ENCODE measurements around the gene UBAP1.
"Not testable (repeated sequence)": the region's sequence is repeated elsewhere in the genome, so short reads cannot be mapped to it uniquely, and the experiment has no call there.

The UBAP1 gene

DNA sequence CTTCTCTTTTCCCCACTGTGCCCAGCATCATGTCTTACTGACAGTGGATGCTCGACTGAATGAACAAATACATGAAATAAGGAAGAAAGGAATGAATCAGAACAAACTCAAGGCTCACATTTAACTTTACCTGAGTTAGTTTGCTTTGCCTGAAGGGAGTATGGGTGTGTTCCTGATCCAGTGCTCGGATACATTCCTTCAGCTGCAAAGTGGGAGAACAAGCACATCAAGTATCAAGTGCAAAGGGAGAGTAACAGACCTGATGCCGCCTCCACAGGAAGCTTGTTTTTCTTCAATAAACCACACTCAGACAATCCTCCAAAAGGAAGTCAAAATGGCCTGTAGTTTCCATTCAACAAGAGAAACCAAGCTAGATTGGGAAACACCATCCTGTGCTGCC is 84.1 kb downstream of the UBAP1 start:
- DNase-seq (ENCODE audit: low spot score): no peak

DNA sequence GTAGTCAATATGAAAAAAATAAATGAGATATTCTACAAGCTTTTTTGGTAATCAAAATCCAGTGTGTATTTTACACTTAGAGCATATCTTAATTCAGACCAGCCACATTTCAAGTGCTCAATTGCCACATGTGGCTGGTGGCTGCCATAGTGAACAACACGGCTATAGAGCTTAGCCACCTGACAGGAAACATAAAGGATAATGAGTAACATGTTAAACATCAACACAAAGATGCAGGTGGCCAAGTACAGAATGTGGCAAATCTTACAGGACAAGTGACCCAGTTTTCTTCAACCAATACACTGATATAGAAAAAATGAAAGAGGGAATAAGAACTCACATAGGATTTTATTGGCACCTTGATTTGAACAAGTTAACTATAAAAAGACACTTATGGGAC is 88.8 kb downstream of the UBAP1 start:
- peak; percentile 51 for DNase-seq (ENCODE audit: low spot score)

DNA sequence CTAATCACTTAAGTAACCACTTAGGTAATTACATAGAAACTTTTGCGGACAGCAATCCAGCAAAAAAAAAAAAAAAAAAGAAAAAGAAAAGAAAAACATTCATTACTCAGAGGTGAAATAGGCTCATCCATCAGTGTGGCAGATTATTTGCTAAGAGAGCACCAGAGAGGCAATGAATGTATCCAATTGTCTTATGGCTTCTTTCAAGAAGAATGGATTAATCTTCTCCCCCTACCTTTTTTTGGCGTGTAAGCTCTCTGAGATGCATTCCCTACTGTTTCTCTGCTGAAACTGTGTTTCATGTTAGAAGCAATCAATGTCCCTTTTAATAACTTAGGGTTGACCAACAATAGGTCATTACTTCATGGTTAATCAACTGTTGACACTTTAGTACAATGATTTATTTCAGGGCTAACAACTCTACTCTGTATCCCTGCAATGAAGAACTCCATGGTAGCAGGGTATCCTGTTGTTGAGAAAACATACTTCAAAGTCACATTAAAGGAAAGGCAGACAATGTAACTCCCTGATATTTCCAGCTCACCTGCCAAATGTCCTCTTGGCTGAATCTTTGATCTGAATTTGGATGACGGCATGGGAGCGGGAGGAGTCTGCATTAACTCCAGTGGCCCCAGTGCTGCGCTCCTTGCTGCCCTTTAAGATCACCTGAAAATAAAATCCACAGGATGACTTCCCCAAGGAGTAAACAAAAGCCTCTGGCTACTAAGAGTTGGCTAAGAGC is 92.6 kb downstream of the UBAP1 start:
- DNase-seq (ENCODE audit: low spot score): no peak

DNA sequence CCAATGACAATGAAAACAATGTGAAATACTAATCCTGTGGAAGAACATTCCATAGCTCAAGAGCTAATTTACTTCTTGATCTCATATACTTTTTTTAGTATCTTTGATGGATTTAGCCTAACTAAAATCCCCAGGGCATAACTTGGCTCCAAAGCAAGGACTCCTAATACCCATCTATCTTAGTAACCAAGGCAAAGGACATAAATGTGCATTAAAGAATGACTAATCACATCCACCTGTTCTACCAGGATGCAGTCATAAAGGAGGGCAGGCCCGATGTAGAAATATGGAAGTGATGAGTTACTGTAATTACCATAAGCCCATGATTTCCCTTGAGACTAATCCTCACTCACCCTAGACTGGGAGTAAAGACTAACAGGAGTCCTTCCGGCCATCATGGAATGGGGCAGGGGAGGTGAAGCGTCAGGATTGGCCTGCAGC is 93.3 kb downstream of the UBAP1 start:
- peak; percentile 32 for DNase-seq (ENCODE audit: low spot score)

DNA sequence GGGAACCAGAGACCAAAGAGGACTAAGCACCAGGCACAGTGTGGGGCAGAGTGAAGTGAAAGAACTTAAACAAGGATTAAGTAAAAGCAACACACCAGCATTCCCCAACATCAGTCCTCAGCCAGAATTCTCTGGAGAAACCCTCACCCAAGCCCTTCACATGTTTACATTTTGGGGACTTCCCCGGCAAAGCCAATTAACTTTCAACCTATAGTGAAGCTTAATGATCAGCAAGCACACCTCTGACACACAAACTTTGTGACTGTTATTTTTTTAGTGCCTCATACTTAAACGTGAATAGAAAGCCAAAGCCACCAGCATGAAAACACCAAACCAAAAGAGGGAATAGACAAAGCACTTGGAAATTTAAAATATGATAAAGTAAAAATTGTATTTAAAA is 94.7 kb downstream of the UBAP1 start:
- DNase-seq (ENCODE audit: low spot score): not testable (repeated sequence)

DNA sequence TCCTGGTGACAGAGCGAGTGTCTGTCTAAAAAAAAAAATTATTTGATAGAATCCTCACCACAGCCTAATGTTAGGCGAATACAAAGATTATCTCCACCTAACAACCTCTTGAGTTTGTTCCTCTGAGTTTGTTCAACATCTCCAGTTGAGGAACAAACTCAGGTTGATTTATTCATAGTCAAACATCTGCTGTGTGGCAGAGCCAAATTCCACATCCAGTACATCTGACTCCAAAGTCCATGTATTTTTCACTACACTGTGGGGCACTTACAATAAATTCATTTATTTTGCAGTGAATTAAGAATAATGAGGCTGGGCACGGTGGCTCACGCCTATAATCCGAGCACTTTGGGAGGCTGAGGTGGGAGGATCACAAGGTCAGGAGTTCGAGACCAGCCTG is 97.0 kb downstream of the UBAP1 start:
- DNase-seq (ENCODE audit: low spot score): no peak

DNA sequence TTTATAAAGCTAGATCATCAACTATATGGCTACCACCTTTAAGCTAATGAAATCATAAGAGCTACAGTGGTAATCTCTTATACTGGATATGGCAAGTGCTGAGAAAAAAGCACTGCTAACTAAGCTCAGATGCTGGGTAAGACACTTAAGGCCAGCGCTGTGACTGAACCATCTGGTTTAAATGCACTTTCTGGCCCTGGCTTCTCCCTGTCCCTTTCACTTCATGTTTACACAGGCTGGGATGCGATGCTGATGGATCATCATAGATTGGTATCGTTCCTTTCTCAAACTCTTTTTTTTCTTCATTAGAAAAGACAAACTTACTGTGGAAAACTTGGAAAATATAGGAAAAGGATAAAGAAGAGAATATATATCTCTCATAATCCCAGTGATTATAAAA is 97.9 kb downstream of the UBAP1 start:
- DNase-seq (ENCODE audit: low spot score): no peak

DNA sequence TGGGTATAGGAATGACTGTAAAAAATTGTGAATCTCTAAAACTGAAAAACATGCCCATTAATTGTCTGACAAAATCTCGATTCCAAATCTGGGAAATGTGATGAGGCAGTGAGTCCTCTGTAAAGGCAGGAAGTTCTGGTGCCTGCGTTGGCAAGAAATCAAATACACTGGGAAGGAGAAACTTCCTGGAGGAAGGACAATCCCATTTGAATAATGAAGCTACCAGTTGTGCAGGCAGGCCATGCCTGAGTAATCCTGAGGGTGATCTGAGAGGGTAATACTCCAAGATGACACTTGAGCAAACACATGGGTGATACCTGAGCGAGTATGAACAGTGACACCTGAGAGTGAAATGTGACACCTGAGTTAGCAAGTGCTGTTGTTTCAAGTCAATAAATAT is 100.6 kb downstream of the UBAP1 start:
- peak; percentile 89 for DNase-seq (ENCODE audit: low spot score)

DNA sequence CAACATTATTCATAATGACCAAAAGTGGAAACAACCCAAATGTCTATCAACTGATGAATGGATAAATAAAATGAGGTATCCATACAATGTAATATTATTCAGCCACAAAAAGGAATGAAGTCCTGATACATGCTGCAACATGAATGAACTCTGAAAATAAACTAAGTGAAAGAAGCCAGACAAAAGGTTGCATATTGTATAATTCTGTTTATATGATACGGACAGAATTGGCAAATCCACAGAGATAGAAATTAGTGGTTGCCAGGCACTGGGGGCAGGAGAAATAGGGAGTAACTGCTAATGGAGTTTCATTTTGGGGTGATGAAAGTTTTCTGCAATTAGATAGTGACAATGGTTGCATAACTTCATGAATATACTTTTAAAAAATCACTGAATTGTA is 103.3 kb downstream of the UBAP1 start:
- no peak for DNase-seq (ENCODE audit: low spot score)

DNA sequence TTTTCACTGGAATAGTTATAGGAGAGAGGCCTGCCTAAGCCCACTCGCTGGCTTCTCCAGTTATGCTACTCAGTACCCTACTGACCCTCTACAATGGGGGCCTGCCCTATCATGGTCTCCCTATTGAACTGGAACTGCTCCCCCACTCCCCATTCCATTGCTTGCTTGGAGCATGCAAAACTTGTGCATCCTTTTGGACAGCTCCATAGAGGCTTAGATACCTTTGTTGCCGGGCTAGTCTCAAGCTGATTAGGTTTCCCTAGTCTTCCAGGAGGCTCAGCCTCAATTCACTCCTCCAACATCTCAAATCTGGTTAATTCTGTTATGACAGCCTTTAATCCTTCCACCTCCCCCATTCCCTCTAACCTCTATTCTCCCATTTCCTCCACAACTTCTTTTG is 110.3 kb downstream of the UBAP1 start:
- no peak for DNase-seq (ENCODE audit: low spot score)

DNA sequence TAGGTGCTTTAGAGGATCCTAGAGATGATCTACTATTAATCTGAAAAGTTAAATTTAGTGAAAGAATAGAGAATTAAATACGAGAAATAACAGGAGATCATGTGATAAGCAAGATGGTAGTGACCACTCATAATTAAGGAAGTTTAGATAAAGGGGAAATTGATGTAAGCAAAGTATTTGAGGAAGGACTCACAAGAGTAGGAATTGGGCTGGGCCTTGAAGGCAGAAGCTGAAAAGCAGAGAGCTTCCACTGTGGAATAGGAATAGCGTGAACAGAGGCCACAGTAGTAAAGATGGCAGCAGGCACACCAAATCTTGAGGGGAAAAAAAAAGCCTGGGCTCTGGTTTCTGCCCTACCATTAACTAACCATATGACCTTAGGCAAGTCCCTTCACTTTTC is 112.2 kb downstream of the UBAP1 start:
- DNase-seq (ENCODE audit: low spot score): no peak

DNA sequence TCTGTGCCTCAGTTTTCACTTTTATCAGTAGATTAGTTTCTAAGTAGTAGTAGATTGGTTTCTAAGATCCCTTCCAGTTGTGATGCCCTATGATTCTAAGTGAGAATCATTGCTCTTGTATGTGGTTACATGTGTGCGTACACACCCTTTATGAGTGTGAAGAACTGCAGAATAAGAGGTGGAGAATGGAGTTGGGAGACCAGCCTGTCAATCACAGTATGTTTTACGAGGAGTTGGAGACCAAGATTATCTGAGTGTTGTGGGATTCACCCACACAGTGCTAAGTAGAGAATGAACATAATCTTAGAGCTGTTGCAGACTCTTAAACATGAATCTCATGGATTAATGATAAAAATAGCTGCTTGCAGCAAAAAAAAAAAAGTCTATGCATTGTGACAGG is 112.6 kb downstream of the UBAP1 start:
- no peak for DNase-seq (ENCODE audit: low spot score)

DNA sequence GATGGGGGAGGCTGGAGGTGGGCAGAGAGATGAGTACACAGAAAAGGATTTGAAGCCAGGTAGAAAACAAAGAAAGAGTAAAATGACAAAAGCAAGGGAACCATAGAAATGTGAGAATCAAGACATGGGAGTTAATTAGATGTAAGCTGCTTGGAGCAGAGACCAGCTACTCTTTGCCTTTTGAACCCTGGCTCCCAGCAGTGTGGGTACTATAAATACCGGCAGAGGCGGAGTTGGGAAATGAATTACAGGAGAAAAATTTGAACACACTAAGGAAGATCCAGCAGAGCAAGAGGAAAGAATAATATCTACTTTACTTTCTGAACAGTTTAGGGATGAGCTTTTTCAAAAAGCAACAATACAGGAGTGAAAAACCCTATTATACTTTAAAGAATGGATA is 113.7 kb downstream of the UBAP1 start:
- DNase-seq (ENCODE audit: low spot score): no peak

DNA sequence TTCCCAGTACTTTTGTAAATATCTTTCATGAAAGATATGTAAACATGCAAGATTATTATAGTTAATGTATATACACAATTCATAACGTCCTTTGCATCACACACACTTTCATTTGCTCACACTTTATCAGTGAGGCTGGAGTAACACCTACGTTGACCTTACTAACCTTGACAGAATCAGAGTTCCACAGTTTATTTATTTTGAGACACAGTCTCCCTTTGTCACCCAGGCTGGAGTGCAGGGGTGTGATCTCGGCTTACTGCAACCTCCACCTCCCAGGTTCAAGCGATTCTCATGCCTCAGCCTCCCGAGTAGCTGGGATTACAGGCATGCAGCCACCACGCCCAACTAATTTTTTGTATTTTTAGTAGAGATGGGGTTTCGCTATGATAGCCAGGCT is 122.2 kb downstream of the UBAP1 start:
- DNase-seq (ENCODE audit: low spot score): not testable (repeated sequence)
